Stimulated activated CD8-positive, alpha-beta memory T cell treated with anti-CD3 and anti-CD28 coated beads, Interleukin-7, amount 100 ng/mL, for 24 hours (primary cell): ENCODE results near the gene PCP4L1.
"Not testable (repeated sequence)": the region's sequence is repeated elsewhere in the genome, so short reads cannot be mapped to it uniquely, and the experiment has no call there.

Source experiments
- DNase-seq: peaks from one replicate; pipeline ENCODE4 v3.0.0-alpha.2; 2020; ENCODE audit warnings: low read depth

PCP4L1 gene

DNA sequence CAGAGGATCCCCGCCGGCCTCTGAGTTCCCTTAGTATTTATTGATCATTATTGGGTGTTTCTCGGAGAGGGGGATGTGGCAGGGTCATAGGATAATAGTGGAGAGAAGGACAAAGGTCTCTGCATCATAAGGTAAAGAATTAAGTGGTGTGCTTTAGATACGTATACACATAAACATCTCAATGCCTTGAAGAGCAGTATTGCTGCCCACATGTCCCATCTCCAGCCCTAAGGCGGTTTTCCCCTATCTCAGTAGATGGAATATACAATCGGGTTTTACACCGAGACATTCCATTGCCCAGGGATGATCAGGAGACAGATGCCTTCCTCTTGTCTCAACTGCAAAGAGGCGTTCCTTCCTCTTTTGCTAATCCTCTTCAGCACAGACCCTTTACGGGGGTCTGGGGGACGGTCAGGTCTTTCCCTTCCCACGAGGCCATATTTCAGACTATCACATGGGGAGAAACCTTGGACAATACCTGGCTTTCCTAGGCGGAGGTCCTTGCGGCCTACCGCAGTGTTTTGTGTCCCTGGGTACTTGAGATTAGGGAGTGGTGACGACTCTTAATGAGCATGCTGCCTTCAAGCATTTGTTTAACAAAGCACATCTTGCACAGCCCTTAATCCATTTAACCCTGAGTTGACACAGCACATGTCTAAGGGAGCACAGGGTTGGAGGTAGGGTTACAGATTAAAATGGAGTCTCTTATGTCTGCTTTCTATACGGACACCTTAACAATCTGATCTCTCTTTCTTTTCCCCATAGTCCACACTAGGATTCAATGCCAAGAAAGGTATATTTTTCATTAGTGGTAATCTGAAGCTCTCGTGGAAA lies 57.5 kb downstream of the PCP4L1 start:
- DNase-seq: not testable (repeated sequence)

DNA sequence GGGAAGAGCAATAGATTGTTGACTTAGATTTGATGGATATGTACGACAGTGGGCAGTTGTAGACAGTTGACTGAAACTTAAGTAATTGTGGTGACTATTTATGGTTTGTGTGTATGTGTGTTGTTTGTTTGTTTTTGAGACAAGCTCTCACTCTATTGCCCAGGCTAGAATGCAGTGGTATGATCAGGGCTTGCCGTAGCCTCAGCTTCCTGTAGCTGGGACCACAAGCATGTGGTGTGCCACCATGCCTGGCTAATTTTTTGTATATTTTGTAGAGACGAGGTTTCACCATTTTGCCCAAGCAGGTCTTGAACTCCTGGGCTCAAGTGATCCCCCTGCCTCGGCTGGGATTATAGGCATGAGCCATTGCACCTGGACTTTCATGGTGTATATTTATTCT lies 65.5 kb downstream of the PCP4L1 start:
- DNase-seq: no peak

DNA sequence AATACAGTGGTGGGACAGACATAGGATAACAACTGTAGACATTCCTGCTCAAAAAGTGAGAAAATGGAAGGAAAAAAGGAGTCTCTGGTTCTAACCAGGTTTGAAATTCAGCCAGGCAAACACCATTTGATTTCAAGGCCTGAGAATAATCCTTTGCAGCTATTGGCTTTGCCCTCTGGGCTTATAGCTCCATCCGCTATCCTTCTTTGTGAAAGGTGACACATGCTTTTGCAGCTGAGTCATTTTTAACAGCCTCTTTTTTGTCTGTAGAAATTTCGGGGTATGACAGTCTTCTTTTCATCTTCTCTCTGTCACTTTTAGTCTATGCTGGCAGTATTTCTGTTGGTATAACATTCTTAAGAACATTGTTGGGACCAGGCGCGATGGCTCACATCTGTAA lies 71.8 kb downstream of the PCP4L1 start:
- no peak for DNase-seq

DNA sequence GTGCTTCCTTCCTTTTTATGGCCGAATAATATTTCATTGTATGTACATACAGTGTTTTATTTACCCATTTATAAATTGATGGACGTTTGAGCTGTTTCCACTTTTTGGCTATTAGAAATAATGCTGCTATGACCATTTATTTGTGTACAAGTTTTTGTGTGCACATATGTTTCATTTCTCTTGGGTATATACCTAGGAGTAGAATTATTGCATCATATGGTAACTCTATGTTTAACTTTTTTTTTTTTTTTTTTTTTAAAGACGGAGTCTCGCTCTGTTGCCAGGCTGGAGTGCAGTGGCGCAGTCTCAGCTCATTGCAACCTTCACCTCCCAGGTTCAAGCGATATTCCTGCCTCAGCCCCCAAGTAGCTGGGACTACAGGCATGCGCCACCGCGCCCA lies 74.6 kb downstream of the PCP4L1 start:
- DNase-seq: no peak
